HG02852 (cell line): ENCODE measurements around the gene PDCD1.

Experiments used
- ATAC-seq: cut with Tn5 transposase; IDR thresholded peaks from one replicate; pipeline ENCODE4 v1.9.1; 2021; ENCODE audit warnings: mild to moderate bottlenecking, moderate library complexity; ENCODE audit not compliant: unreplicated experiment

Gene PDCD1

DNA sequence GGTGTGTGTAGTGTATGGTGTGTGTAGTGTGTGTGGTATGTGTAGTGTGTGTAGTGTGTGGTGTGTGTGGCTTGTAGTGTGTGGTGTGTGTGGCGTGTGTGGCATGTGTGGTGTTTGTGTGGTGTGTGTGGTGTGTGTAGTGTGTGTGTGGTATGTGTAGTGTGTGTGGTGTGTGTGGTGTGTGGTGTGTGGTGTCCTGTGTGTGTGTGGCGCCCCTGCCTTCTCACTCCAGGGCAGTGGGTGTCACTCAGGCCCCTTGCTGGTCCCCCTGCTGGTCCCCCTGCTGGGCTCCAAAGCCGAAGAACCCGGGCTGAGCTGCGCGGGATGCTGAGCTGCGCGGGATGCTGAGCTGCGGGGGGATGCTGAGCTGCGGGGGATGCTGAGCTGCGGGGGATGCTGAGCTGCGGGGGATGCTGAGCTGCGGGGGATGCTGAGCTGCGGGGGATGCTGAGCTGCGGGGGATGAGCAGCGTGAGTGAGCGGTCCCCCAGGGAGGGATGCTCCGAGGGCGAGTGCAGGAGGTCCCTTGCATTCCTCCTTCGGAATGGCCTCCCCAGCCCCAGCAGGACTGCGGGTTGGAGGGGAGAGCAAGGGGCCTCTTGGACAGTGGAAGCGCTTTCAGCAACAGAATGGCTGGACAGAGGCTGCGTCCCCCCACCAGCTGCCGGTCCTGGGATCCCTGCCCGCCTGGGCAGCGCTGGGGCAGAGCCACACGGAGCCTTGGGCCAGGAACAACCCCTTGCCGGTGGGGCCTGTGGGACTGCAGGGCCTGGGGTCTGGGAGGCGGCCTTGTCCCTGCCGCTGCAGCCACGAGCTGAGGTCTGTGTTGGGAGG lies 7.5 kb upstream of the PDCD1 start:
- no peak for ATAC-seq

DNA sequence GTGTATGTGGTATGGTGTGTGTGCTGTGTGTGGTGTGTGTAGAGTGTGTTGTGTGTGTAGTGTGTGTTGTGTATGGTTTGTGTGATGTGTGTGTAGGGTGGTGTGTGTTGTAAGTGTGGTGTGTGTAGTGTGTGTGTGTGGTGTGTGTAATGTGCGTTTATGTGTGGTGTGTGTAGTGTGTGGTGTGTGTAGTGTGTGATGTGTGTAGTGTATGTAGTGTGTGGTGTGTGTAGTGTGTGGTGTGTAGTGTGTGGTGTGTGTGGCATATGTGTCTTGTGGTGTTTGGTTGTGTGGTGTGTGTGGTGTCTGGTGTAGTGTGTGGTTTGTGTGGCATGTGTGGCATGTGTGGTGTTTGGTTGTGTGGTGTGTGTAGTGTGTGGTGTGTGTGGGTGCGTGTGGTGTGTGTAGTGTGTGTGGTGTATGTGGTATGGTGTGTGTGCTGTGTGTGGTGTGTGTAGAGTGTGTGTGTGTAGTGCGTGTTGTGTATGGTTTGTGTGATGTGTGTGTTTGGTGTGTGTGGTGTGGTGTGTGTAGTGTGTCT lies 6.8 kb upstream of the PDCD1 start:
- ATAC-seq: no peak

DNA sequence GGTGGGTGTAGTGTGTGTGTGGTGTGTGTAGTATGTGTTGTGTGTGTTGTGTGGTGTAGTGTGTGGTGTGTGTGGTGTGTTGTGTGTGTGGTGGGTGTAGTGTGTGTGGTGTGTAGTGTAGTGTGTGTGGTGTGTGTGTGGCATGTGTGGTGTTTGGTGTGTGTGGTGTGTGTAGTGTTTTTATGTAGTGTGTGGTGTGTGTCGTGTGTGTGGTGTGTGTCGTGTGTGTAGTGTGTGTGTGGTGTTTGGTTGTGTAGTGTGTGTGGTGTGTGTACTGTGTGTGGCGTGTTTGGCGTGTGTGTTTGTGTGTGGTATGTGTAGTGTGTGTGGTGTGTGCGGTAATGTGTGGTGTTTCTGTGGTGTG lies 6.1 kb upstream of the PDCD1 start:
- ATAC-seq: no peak

DNA sequence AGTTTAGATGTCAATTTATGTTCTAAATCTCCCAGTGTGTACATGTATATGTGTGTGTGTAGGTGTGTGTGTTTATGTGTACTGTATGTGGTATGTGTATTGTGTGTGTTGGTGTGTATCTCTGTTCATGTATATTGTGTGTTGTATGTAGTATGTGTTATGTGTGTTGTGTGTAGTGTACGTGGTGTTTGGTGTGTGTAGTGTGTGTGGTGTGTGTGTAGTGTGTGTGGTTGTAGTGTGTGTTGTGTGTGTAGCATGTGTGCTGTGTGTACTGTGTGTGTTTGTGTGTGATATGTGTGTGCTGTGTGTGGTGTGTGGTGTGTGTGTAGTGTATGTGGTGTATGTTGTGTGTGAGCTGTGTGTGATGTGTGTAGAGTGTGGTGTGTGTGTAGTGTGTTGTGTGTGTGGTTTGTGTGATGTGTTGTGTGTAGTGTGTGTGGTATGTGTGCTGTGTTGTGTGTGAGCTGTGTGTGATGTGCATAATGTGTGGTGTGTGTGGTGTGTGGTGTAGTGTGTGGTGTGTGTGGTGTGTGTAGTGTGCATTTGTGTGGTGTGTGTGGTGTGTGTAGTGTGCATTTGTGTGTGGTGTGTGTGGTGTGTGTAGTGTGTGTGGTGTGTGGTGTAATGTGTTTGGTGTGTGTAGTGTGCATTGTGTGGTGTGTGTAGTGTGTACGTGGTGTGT lies 5.6 kb upstream of the PDCD1 start:
- no peak for ATAC-seq

DNA sequence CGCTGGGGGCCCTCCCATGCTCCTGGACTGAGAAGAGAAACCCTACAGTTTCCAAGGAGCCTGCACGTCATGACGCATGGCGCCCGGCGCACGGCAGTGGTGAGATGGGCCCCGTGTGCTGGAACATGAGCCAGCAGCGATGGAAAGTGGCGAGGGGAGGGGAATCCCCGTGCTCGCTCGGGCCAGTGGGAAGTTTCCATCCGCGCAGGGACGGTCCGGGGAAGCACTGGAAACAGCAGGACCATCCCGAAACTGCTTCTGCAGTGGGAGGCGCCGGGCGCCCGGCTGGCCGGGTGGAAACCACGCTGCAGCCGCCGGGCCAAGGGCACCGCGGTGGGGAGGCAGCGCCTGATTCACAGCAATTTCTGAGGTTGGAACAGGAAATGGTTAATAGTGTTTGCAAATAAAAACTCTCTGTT lies 4.9 kb upstream of the PDCD1 start:
- ATAC-seq: no peak

DNA sequence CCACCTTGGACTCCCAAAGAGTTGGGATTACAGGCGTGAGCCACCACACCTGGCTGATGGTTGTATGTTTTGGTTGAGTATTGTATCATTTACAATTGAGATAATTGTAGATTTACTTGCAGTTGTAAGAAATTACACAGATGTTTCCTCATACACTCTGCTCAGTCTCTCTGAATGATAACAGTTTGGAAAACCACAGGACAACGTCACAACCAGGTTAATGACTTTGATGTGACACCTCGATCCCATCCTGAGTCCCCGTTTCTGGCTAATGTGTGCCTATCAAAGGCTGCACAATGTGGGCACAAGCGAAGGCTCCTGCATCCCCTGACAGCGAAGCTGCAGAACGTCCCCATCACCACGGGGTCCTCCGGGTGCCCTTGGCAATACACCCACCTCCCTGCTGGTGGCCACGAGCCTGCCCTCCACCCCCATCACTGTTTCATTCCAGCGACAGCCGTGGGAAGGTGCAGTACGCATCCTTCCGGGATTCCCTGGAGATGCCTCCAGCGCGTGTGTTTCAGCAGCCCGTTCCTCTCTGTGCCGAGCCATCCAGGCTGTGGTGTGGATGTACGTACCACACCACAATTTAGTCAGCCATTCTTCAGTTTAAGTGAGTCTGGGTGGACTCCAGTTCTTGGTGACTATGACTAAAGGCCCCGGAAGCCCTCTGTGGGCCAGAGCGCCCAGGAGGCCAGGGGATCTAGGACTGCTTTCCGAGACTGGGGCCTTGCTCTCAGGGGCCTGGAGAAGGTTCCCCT lies 4.3 kb upstream of the PDCD1 start:
- no peak for ATAC-seq

DNA sequence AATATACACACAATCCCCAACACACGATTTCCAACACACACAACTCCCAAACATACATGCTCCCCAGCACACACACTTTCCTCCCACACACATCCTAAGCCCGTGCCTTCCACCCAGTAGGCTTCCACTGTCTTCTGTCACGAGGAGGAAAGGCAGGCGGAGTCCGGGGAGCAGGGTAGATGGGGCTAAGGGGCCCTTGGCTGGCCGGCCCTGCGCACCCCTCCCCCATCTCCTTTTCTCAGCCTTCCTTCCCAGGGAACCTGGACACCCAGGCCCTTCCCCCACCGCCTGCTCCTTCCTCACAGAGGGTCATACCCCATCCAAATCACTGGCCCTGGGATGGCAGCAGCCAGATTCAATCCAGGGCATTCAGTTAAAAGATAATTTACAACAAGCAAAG lies 3.4 kb upstream of the PDCD1 start:
- no peak for ATAC-seq

DNA sequence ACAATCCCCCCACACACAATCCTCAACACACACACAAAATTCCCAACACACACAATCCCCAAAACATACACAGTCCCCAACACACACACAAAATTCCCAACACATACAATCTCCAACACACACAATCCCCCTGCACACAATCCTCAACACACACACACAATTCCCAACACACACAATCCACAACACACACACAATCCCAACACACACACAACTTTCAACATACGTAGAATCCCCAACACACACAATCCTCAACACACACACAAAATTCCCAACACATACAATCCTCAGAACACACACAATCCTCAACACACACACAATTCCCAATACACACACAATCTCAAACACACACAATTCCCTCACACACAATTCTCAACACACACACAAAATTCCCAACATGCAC lies 2.6 kb upstream of the PDCD1 start:
- ATAC-seq: no peak

DNA sequence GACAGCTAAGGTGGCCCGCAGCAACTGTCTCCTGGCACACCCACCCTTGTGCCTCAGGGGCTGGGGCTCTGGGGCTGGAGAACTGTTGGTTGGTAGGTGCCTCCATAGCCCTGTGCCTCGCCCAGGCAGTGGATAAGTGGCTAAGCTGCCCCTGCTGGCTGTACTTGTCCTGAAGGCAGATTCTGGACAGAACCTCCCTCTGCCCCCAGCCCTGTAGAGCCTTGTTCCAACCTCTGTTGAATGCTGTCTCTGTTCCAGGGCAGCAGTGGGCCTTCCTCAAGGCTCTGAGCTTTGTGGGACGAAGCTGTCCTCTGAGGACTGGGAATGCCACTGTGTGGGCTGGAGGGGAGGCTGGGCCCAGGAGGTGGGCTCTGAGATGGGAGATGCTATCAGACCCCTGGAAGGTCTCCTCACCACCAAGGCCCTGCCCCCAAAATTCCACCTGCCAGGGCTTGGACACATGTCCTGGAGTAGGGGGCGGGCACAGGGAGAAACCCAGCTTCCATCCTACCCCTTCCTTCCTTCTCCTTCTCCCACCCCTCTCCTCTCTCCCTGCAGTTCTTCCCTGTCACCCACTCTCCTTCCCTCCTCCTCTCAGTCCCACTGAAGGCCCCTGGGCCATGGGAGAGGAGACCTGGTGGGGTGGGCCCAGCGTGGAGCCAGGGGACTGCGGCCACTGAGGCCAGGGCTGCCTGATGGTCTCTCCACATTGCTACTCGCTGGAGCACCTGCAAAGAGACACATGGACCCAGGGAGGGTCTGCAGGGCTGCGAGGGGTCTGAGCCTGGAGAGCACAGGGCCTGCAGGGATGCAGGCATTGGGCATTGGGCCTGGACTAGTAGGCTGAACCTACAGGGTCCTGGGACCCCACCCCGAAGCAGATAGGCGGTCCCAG lies 1.7 kb upstream of the PDCD1 start:
- no peak for ATAC-seq

DNA sequence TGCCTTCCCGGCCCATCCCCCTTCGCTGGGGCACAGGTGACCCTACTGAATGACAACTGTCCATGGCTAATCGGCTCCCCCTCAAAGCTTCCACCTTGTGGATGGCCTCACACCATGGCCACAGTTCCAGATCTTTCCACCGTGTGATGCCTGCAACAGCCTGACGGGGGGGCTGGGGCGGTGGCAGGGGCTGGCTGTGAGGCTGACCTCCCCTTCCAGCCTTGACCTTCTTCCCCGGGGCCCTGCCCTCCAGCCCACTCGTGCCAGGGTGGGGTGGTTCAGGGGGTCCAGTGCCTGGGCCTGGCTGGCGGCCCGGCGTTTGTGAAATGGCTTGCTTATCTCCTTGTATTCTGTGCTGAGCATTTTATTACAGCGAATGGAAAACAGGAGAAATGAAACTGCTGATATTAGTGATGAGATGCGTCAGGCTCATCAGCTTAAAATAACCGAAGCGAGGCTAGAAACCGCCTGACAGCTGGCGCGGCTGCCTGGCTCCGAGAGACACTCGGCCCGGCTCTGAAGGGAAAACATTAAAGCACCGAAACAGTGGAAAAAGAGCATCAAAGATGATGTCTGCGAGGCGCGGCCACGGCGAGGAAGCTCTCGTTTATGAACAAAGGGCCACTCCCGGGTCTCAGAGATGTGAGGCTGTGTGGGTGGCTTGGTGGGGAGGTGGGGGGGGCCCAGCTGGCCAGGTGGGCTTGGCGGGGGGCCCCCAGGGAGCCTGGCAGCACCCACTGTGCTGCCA lies 916 bp upstream of the PDCD1 start:
- no peak for ATAC-seq

DNA sequence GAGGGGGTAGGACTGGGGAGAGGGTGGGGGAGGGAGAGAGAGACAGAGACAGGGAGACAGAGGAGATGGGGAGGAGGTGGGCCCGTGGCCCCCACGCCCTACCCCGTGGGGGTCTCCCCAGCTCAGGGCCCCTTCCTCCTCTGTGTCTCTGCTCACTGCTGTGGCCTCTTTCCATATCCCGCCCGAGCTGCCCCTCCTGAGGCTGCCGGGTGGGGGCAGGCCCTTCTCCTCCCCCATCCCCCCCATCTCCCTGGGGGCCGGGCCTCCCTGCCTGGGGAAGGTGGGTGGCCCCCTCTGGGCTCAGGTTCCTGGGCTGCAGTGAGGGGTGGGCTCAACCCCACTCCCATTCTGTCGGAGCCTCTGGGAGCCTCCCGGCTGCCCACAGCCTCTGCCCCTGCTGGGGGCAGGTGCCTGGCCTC lies 332 bp upstream of the PDCD1 start:
- ATAC-seq: no peak

DNA sequence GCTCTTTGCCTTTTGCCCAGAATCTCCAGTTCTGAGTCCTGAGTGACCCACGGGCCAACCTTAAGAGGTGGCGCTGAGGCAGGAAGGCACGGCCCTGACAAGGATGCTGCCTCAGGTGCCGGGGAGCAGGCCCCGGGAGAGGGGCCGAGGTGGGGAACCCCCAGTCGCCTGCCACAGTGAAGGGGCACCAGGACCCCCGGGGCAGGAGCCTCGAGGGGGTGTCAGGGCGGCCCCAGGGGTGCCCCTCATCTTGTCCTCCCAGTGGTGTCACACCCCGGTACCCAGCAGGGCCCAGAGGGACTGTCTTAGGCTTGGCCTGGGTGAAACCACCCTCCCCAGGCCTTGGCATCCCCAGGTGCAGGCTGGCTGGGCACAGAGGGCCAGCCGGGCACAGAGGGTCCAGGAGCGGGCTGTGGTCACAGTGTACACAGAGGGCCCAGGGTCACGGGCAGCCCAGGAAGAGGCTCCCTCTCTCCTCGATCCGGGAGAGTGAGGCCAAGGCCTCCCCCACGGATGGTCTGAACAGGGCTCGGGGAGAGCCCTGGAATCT lies 1.0 kb downstream of the PDCD1 start:
- no peak for ATAC-seq

DNA sequence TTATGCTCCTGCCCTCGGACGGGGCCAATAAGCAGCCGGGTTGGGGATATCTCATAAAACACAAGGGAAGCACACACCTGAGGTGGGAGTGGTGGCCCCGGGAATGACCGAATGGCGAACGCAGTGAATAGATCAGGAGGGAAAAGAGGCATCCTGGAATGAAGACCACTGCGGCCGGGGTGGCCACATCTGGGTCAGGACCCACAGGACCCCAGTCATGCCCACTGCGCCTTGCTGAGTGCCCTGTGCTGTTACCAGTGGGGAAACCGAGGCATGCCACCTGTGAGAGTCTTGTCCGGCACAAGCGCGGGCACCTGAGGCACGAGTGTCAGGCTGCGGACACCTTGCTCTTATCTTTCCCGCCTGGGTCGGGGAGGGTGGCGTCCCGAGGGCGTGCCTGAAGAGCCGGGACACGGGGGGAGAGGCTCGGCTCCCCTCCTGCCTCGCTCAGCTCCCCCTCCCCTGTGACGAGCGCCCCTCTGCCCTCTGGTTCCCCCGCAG lies 1.6 kb downstream of the PDCD1 start:
- no peak for ATAC-seq

DNA sequence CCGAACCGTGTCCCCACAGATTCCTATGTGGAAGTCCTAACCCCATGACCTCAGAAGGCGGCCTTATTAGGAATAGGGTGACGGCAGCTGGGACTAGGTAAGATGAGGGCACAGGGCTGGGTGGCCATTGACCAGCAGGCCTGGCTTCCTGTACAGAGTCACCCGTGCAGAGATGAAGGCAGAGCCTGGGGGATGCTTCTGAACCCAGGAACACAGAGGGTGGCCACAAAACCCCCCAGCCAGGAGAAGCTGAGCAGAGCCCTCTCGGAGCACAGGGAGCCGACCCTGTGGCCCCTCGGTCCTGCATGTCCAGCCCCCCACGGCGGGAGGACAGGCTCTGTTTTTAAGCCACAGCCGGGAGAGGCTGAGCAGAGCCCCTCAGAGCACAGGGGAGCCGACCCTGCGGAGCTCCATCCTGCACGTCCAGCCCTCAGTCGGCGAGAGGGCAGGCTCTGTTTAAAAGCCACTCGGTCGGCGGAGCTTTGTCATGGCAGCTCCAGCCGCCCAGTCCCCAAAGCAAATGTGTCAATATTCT lies 2.7 kb downstream of the PDCD1 start:
- no peak for ATAC-seq

DNA sequence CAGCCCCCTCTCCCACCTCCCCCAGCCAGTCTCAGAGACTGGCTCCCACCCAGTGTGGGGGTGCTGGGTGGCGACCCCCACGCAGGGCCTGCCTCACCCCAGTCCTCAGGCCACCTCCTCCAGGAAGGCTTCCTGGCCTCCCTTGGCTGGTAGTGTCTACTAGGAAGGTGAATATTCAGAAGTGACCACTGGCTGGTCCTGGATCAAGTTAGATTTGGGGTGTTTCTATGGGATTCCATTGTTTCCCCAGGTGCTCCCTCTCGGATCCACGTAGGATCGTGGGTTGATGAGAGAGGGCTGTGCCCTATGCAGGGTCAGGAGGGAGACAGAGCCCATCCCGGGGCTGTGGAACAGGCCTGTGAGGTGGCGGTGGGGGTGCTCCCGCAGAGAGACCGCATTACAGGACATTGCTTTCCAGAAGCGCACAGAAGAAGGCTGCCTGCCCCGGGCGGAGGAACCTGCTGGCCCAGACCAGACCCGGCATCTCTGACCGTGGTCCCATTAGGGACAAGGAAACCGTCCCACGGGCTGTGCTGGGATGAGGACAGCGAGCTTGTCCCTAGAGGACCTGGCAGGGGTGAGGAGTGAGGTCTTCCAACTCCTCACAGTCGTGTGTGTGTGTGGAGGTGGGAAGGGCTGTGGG lies 3.3 kb downstream of the PDCD1 start:
- ATAC-seq: no peak

DNA sequence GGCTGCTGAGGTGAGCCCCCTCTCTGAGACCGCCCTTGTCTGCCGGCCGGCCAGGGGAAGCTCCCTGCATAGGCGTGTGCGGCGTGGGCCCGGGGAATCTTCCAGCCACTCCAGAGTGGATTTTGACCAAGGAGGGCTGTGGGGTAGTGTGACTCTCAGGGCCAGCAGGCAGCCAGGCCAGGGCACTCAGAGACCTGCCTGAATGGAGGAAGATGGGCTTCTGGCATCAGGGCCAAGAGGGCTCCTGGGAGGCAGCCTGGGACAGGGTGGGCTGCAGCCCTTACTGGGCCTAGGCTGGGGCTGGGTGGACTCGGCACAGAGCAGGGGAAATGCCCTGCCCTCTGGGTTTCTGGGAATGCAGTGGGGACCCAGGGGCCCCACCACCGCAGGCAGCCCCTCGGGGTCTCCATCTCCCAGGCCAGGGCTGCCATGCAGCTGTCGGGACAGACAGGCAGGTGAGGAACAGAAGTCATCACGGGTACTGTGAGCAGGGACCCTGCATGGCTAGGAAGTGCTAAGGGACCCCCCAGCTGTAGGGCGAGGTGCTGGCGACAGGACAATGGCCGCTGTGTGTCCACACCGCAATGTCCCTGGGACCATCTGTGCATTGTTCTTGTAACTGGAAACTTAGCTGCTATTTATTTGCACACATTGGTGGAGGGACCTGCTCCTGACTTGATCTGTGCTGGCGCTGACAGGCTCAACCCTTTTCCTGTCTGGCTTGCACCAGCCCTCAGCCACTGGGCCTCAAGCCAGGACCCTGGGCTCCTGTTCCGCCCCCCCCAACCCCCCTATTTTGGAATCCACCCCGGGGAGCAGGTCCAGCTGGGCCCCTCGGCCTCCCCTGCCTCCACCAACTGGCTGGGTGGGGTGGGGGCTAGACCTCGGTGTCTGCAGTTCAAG lies 4.1 kb downstream of the PDCD1 start:
- no peak for ATAC-seq

DNA sequence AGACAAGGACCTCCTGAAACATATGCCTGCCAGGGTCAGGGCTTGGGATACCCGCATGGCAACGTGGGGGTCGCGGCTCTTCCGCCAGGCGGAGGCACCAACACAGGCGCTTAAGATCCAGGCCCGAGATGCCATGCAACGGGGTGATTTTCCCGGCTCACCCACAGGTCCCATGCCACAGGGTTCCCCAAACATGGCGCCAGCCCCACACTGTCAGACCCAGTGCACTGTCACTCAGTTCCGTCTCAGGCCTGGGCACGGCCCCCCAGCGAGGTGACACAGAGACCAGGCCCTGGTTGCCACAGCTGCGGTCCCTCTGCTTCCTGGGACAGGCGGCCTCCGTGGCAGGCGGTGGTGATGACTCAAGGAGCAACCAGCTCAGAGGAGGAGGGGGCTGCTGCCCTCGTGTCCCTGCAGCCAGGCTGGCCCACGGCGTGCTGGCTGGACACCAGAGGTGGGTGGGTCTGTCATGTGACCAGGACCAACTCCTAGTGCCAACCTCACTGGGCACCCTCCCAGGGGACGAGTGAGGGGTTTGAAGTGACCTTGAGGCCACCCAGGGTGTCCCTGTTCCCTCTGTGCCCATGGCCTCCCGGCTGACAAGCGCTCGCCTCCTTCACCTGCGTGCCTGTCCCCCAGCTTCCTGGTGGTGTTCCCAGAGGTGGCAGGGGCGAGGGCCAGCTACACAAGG lies 4.9 kb downstream of the PDCD1 start:
- no peak for ATAC-seq
